ENCODE results near the gene RAPGEFL1. TPM values are rescaled to one million over a fixed set of nuclear protein-coding genes. Genes with fewer than 3 reads are reported as not detected.
"Not testable (repeated sequence)": the region's sequence is repeated elsewhere in the genome, so short reads cannot be mapped to it uniquely, and the experiment has no call there.

RAPGEFL1 gene
- total RNA-seq, 1 donor from 2014 or later, result 8.7 TPM

- DNase-seq (ENCODE audit: low spot score in 2 of 2), result no peak
- H3K4me1 ChIP-seq, result no peaks in the 10 kb centered on the region
- no peaks in the 10 kb centered on the region for H3K9me3 ChIP-seq
- no peak overlapping the region for H3K4me3 ChIP-seq
- intact Hi-C loops (cut with DNase I), result no loop called here
- TF ChIP-seq CTCF (IDR thresholded peaks at IDR 0.05), result no peak
- no peaks in the 10 kb centered on the region for H3K36me3 ChIP-seq
- no peaks in the 10 kb centered on the region for H3K27me3 ChIP-seq
- H3K27ac ChIP-seq, result no peak overlapping the region
Observed at GRCh38 chr17:40197550-40197949, 20.3 kb downstream of the RAPGEFL1 start.

- H3K27me3 ChIP-seq; intact Hi-C loops (cut with DNase I); H3K4me1 ChIP-seq; DNase-seq (ENCODE audit: low spot score in 2 of 2); H3K36me3 ChIP-seq; H3K9me3 ChIP-seq; H3K4me3 ChIP-seq; H3K27ac ChIP-seq: not testable (repeated sequence)
Observed at GRCh38 chr17:40197965-40198456, 20.7 kb downstream of the RAPGEFL1 start.

- intact Hi-C loops (cut with DNase I), result no loop called here
- H3K4me1 ChIP-seq, result no peaks in the 10 kb centered on the region
- DNase-seq (ENCODE audit: low spot score in 2 of 2), result no peak
Observed at GRCh38 chr17:40198576-40198975, 21.3 kb downstream of the RAPGEFL1 start.

GRCh38 chr17:40203131-40203530, 25.9 kb downstream of the RAPGEFL1 start:
- no peak overlapping the region for H3K4me3 ChIP-seq
- H3K4me1 ChIP-seq, result no peaks in the 10 kb centered on the region
- H3K9me3 ChIP-seq, result no peaks in the 10 kb centered on the region
- no peak overlapping the region for H3K27ac ChIP-seq
- intact Hi-C loops (cut with DNase I), result loop anchor here (2.0 to 5.0 kb wide), 2 partner anchors 88 to 154 kb away; no protein-coding TSS in a partner anchor
- no peak for DNase-seq (ENCODE audit: low spot score in 2 of 2)
- no peaks in the 10 kb centered on the region for H3K27me3 ChIP-seq
- no peaks in the 10 kb centered on the region for H3K36me3 ChIP-seq
- TF ChIP-seq CTCF (IDR thresholded peaks at IDR 0.05), result no peak

More at GRCh38 chr17:40198576-40198975, 21.3 kb downstream of the RAPGEFL1 start:
- H3K27me3 ChIP-seq, result no peaks in the 10 kb centered on the region
- no peak overlapping the region for H3K4me3 ChIP-seq
- no peak for TF ChIP-seq CTCF (IDR thresholded peaks at IDR 0.05)
- H3K36me3 ChIP-seq, result no peaks in the 10 kb centered on the region
- no peaks in the 10 kb centered on the region for H3K9me3 ChIP-seq
- H3K27ac ChIP-seq, result no peak overlapping the region

- H3K9me3 ChIP-seq; H3K4me3 ChIP-seq; H3K36me3 ChIP-seq; H3K4me1 ChIP-seq; DNase-seq (ENCODE audit: low spot score in 2 of 2); H3K27me3 ChIP-seq; H3K27ac ChIP-seq; intact Hi-C loops (cut with DNase I): not testable (repeated sequence)
Observed at GRCh38 chr17:40206193-40206592, 28.9 kb downstream of the RAPGEFL1 start.

- no peaks in the 10 kb centered on the region for H3K27me3 ChIP-seq
- TF ChIP-seq CTCF (IDR thresholded peaks at IDR 0.05), result no peak
- H3K27ac ChIP-seq, result no peak overlapping the region
- H3K36me3 ChIP-seq, result no peaks in the 10 kb centered on the region
- no peaks in the 10 kb centered on the region for H3K4me1 ChIP-seq
- H3K9me3 ChIP-seq, result no peaks in the 10 kb centered on the region
- no peak overlapping the region for H3K4me3 ChIP-seq
- DNase-seq (ENCODE audit: low spot score in 2 of 2), result no peak
- intact Hi-C loops (cut with DNase I), result no loop called here
Observed at GRCh38 chr17:40209404-40210093, 32.3 kb downstream of the RAPGEFL1 start.

GRCh38 chr17:40213914-40214313, 36.6 kb downstream of the RAPGEFL1 start:
- H3K4me3 ChIP-seq; H3K36me3 ChIP-seq; H3K4me1 ChIP-seq; intact Hi-C loops (cut with DNase I); H3K9me3 ChIP-seq; H3K27ac ChIP-seq; DNase-seq (ENCODE audit: low spot score in 2 of 2); H3K27me3 ChIP-seq: not testable (repeated sequence)

All from ascending aorta (tissue), 2 donors.